Neural progenitor cell (in vitro differentiated cells): Measurements from ENCODE around the gene ACACA. TPM values are rescaled to one million over a fixed set of nuclear protein-coding genes. Genes with fewer than 3 reads are reported as not detected.

Experiments
- DNase-seq: peaks from one replicate; pipeline ENCODE4 v3.0.0-alpha.2; 2016; ENCODE audit warnings: low spot score
- H2AFZ ChIP-seq: fragments of 200-600 bp; sonication (generic); replicated peaks from 2 replicates; pipeline ENCODE4 v1.6.1; 2016; ENCODE audit warnings: antibody characterized with exemption
- H3F3A ChIP-seq: fragments of 200-600 bp; sonication (generic); 2 replicates; pipeline ENCODE4 v1.6.1; 2016; ENCODE audit warnings: antibody characterized with exemption, low read depth
- H3K27ac ChIP-seq: fragments of 200-600 bp; sonication (generic); 2 replicates; pipeline ENCODE4 v1.5.1; 2016; ENCODE audit warnings: mild to moderate bottlenecking
- H3K27me3 ChIP-seq: fragments of 200-600 bp; sonication (generic); 2 replicates; pipeline ENCODE4 v1.6.1; 2016; ENCODE audit warnings: mild to moderate bottlenecking, moderate library complexity
- H3K36me3 ChIP-seq: fragments of 200-600 bp; sonication (generic); 2 replicates; pipeline ENCODE4 v1.5.1; 2016
- H3K4me1 ChIP-seq: fragments of 200-600 bp; sonication (generic); 2 replicates; pipeline ENCODE4 v1.6.1; 2016; ENCODE audit warnings: mixed run types
- H3K4me2 ChIP-seq: fragments of 200-600 bp; sonication (generic); 2 replicates; pipeline ENCODE4 v1.6.1; 2016
- H3K4me3 ChIP-seq: fragments of 200-600 bp; sonication (generic); 2 replicates; pipeline ENCODE4 v1.5.1; 2016
- H3K79me2 ChIP-seq: fragments of 200-600 bp; sonication (generic); 2 replicates; pipeline ENCODE4 v1.6.1; 2016; ENCODE audit warnings: low read depth
- H3K9ac ChIP-seq: fragments of 200-600 bp; sonication (generic); 2 replicates; pipeline ENCODE4 v1.6.1; 2016
- H3K9me3 ChIP-seq: fragments of 200-600 bp; sonication (generic); 2 replicates; pipeline ENCODE4 v1.5.1; 2016; ENCODE audit warnings: low read depth
- H4K20me1 ChIP-seq: fragments of 200-600 bp; sonication (generic); 2 replicates; pipeline ENCODE4 v1.6.1; 2016; ENCODE audit warnings: low read depth
- H3K27ac Mint-ChIP-seq: 3 replicates; pipeline ENCODE4 v1.8.0; 2021; ENCODE audit warnings: mixed read lengths
- H3K27me3 Mint-ChIP-seq: 2 replicates; pipeline ENCODE4 v1.8.0; 2022; ENCODE audit warnings: low read depth, mild to moderate bottlenecking, inconsistent platforms, moderate library complexity, mixed read lengths; ENCODE audit not compliant: insufficient read depth
- H3K36me3 Mint-ChIP-seq: 3 replicates; pipeline ENCODE4 v1.8.0; 2021; ENCODE audit warnings: mixed read lengths
- H3K4me1 Mint-ChIP-seq: 3 replicates; pipeline ENCODE4 v1.8.0; 2021; ENCODE audit warnings: mixed read lengths
- H3K4me3 Mint-ChIP-seq: 3 replicates; pipeline ENCODE4 v1.8.0; 2021; ENCODE audit warnings: mild to moderate bottlenecking, moderate library complexity, mixed read lengths
- H3K9me3 Mint-ChIP-seq: 3 replicates; pipeline ENCODE4 v1.8.0; 2020; ENCODE audit warnings: mixed read lengths
- CTCF ChIP-seq: fragments of 200-600 bp; sonication (generic); IDR thresholded peaks from 2 replicates; pipeline ENCODE4 v1.5.1; 2017; ENCODE audit warnings: antibody characterized with exemption, mild to moderate bottlenecking
- EZH2 ChIP-seq: fragments of 200-600 bp; sonication (generic); IDR thresholded peaks from 2 replicates; pipeline ENCODE4 v1.6.1; 2017; ENCODE audit warnings: antibody characterized with exemption, mild to moderate bottlenecking, moderate library complexity
- EZH2phosphoT487 ChIP-seq: fragments of 200-600 bp; sonication (generic); IDR thresholded peaks from 2 replicates; pipeline ENCODE4 v1.6.1; 2017; ENCODE audit warnings: antibody characterized with exemption
- total RNA-seq: library from RNA; depleted of rRNA; stranded (reverse); fragments of >200 nt; gene quantifications from 2 replicates; pipeline ENCODE4 v1.2.3, GENCODE V29; 2015; ENCODE audit warnings: low replicate concordance

ACACA gene
- total RNA-seq, 1 donor from 2014 or later: 88.6 TPM

- TF ChIP-seq EZH2: no peak
- TF ChIP-seq CTCF: no peak
- no peak for TF ChIP-seq EZH2phosphoT487
- H3K36me3 ChIP-seq: no peaks in the 10 kb centered on the region
- H3K79me2 ChIP-seq: peaks cover 58% of the 10 kb centered on the region
- H3K9ac ChIP-seq: no peak overlapping the region
- H3K27me3 Mint-ChIP-seq: no peaks in the 10 kb centered on the region
- H3K4me1 Mint-ChIP-seq: peaks cover 3% of the 10 kb centered on the region
- no peak overlapping the region for H3K4me2 ChIP-seq
- peak overlapping the region; percentile 66 for H3K27ac ChIP-seq
- H3K9me3 ChIP-seq: no peaks in the 10 kb centered on the region
- peaks cover 21% of the 10 kb centered on the region for H3K36me3 Mint-ChIP-seq
- DNase-seq: peak; percentile 10
- H3K27ac Mint-ChIP-seq: no peak overlapping the region
- H4K20me1 ChIP-seq: peaks cover 17% of the 10 kb centered on the region
- H3K4me3 Mint-ChIP-seq: no peak overlapping the region
- H3K9me3 Mint-ChIP-seq: no peaks in the 10 kb centered on the region
- peaks cover 10% of the 10 kb centered on the region for H3F3A ChIP-seq
- H3K27me3 ChIP-seq: no peaks in the 10 kb centered on the region
- H3K4me3 ChIP-seq: no peak overlapping the region
- H3K4me1 ChIP-seq: no peaks in the 10 kb centered on the region
- H2AFZ ChIP-seq: no peak overlapping the region
These were observed 120.2 kb downstream of the ACACA start for GRCh38 chr17:37286430-37286829.

- no peaks in the 10 kb centered on the region for H3K9me3 ChIP-seq
- Mint-ChIP-seq H3K36me3 (peaks cover 27% of the 10 kb centered on the region), H3K4me1 (peaks cover 3% of the 10 kb centered on the region), H3K4me3 (no peak overlapping the region), H3K9me3 (no peaks in the 10 kb centered on the region), H3K27ac (peak overlapping the region; percentile 65), H3K27me3 (no peaks in the 10 kb centered on the region)
- H3K4me3 ChIP-seq: no peak overlapping the region
- H3K36me3 ChIP-seq: no peaks in the 10 kb centered on the region
- H2AFZ ChIP-seq: no peak overlapping the region
- no peak overlapping the region for H3K4me2 ChIP-seq
- no peak overlapping the region for H3K9ac ChIP-seq
- DNase-seq: no peak
- no peaks in the 10 kb centered on the region for H3K27me3 ChIP-seq
- H3F3A ChIP-seq: peaks cover 10% of the 10 kb centered on the region
- H3K79me2 ChIP-seq: peaks cover 39% of the 10 kb centered on the region
- no peak for TF ChIP-seq CTCF
- TF ChIP-seq EZH2phosphoT487: no peak
- no peak for TF ChIP-seq EZH2
- no peak overlapping the region for H3K27ac ChIP-seq
- H3K4me1 ChIP-seq: no peaks in the 10 kb centered on the region
- H4K20me1 ChIP-seq: peaks cover 17% of the 10 kb centered on the region
These were observed 122.4 kb downstream of the ACACA start for GRCh38 chr17:37284191-37284590.

- H3K9me3 Mint-ChIP-seq: no peaks in the 10 kb centered on the region
- Histone ChIP-seq H3K27ac (no peak overlapping the region), H3F3A (peaks cover 10% of the 10 kb centered on the region), H2AFZ (no peak overlapping the region), H3K4me1 (no peaks in the 10 kb centered on the region), H3K27me3 (no peaks in the 10 kb centered on the region), H3K36me3 (no peaks in the 10 kb centered on the region), H3K4me2 (no peak overlapping the region), H3K9me3 (no peaks in the 10 kb centered on the region), H3K9ac (no peak overlapping the region), H4K20me1 (peaks cover 17% of the 10 kb centered on the region), H3K4me3 (no peak overlapping the region), H3K79me2 (peaks cover 35% of the 10 kb centered on the region)
- peaks cover 3% of the 10 kb centered on the region for H3K4me1 Mint-ChIP-seq
- H3K4me3 Mint-ChIP-seq: no peak overlapping the region
- no peak overlapping the region for H3K27ac Mint-ChIP-seq
- TF ChIP-seq CTCF (no peak), EZH2 (no peak), EZH2phosphoT487 (no peak)
- no peak for DNase-seq
- H3K27me3 Mint-ChIP-seq: no peaks in the 10 kb centered on the region
- peaks cover 26% of the 10 kb centered on the region for H3K36me3 Mint-ChIP-seq
These were observed 123.1 kb downstream of the ACACA start for GRCh38 chr17:37283414-37283961.
